Mucosa of descending colon (tissue), 3 donors: ENCODE measurements around the gene PCOLCE2. TPM values are rescaled to one million over a fixed set of nuclear protein-coding genes. Genes with fewer than 3 reads are reported as not detected.

Experiments
- ATAC-seq: fragments of 200-7000 bp; cut with Tn5 transposase; one replicate; pipeline ENCODE4 v1.9.1; 2020; ENCODE audit warnings: mild to moderate bottlenecking, moderate library complexity
- DNase-seq, 3 donors: peaks; one replicate each; pipeline ENCODE4 v3.0.0-alpha.2; 2020
- H3K36me3 ChIP-seq: fragments of 200-600 bp; one replicate; pipeline ENCODE4 v1.8.0; 2021; ENCODE audit warnings: low read depth, mild to moderate bottlenecking
- H3K4me1 ChIP-seq: fragments of 200-600 bp; one replicate; pipeline ENCODE4 v1.8.0; 2021; ENCODE audit warnings: low read depth, mild to moderate bottlenecking
- H3K4me3 ChIP-seq: fragments of 200-600 bp; one replicate; pipeline ENCODE4 v1.8.0; 2021; ENCODE audit warnings: mild to moderate bottlenecking
- H3K9me3 ChIP-seq: fragments of 200-600 bp; one replicate; pipeline ENCODE4 v1.8.0; 2021; ENCODE audit warnings: mild to moderate bottlenecking
- intact Hi-C, 2 donors: fragments of 100-400 bp; cut with DNase I in 1 of 2; cut with micrococcal nuclease in 1 of 2; formaldehyde crosslinking; loops; one replicate each; pipeline versions ENCODE4 v1.11.0 to v1.11.1; 2022; cut with DNase I, micrococcal nuclease
- total RNA-seq, 3 donors: library from RNA; stranded (reverse); fragmentation: NEBNext Ultra II Directional in 2 of 3; extraction: Animal tissue kit (Norgen Biotek cat#: 25700) in 2 of 3; gene quantifications; one replicate each; pipeline versions ENCODE4 v1.2.1 to v1.2.4, GENCODE V29; 2021 to 2023
- TF ChIP-seq, protein P1 (sequence below): fragments of 200-600 bp; IDR thresholded peaks from one replicate; pipeline ENCODE4 v1.8.0; 2022; ENCODE audit warnings: antibody characterized with exemption, mild to moderate bottlenecking
- donor health status: DM: no; HTN: no; CAD: no; lungs with moderate emphysema.
- donor health status: DM: no; HTN: no; CAD: no.
- donor health status: DM: no; HTN: yes; CAD: no.

PCOLCE2 gene
- total RNA-seq, 3 donors from 2014 or later, result 1.5 to 8.4 (median 2.3) TPM

DNA sequence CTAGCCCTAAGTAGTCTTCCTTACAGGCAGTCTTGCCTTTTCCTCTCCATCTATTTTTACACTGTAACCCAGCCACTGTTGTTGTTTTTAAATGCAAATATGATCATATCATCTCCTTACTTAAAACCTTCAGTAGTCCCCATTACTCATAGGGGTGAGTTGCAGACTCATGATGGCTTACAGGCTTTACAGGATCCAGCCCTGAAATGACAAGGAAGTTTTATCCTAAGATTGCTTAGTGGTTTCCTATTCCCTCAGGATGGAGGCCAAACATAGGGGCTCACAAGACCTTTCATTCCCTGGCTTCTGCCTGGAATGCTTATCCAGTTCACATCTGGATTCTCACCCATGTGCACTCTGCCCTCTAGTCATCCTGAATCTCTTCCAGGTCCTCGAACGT is 27.7 kb upstream of the PCOLCE2 start:
- Histone ChIP-seq H3K4me3 (no peak overlapping the region), H3K9me3 (no peaks in the 10 kb centered on the region), H3K4me1 (no peaks in the 10 kb centered on the region), H3K36me3 (no peaks in the 10 kb centered on the region)
- ATAC-seq (no peak), DNase-seq (no peak)
- intact Hi-C loops, result no loop called here
- TF ChIP-seq, protein P1, sequence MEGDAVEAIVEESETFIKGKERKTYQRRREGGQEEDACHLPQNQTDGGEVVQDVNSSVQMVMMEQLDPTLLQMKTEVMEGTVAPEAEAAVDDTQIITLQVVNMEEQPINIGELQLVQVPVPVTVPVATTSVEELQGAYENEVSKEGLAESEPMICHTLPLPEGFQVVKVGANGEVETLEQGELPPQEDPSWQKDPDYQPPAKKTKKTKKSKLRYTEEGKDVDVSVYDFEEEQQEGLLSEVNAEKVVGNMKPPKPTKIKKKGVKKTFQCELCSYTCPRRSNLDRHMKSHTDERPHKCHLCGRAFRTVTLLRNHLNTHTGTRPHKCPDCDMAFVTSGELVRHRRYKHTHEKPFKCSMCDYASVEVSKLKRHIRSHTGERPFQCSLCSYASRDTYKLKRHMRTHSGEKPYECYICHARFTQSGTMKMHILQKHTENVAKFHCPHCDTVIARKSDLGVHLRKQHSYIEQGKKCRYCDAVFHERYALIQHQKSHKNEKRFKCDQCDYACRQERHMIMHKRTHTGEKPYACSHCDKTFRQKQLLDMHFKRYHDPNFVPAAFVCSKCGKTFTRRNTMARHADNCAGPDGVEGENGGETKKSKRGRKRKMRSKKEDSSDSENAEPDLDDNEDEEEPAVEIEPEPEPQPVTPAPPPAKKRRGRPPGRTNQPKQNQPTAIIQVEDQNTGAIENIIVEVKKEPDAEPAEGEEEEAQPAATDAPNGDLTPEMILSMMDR, result no peak

DNA sequence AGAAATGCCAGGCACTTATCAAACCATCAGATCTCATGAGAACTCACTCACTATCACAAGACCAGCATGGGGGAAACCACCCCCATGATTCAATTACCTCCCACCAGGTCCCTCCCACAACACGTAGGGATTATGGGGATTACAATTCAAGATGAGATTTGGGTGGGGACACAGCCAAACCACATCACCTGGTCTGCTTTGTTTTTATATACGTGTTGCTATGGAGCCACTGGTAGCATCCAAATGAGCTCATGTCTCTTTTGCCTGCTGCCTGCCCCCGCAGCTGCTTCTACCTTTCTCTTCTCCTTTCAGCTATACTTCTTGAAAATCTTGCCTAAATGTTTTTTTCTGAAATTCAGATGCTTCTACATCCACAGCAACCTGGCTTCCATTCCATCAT is 26.8 kb upstream of the PCOLCE2 start:
- no peak for ATAC-seq
- Histone ChIP-seq H3K4me3 (no peak overlapping the region), H3K36me3 (no peaks in the 10 kb centered on the region), H3K9me3 (no peaks in the 10 kb centered on the region), H3K4me1 (no peaks in the 10 kb centered on the region)
- TF ChIP-seq, protein P1, result no peak
- no peak for DNase-seq
- intact Hi-C loops, result no loop called here

DNA sequence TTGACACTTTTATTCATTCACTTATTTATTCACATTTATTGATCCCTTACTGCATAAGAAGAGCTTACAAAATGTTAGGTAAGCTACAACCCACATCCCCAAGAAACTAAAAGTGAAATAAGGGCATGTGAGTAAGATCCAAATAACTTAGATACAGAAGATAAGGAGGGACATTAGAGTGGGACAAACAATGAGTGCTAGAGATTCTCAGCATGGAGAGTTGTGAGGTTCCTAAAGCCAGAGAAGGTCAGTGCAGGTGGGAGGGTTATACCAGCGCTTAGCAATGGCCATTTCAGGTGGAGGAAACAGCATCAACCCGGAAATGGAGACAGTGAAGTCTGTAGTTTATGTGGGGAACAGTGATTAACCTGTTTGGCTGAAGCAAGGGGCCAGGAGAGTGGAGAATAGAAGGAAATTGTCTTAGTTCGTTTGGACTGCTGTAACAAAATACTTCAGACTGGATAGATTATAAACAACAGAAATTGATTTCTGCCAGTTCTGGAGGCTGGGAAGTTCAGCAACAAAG is 25.5 kb upstream of the PCOLCE2 start:
- intact Hi-C loops, result no loop called here
- Histone ChIP-seq H3K4me1 (no peaks in the 10 kb centered on the region), H3K36me3 (no peaks in the 10 kb centered on the region), H3K9me3 (no peaks in the 10 kb centered on the region), H3K4me3 (no peak overlapping the region)
- TF ChIP-seq, protein P1, result no peak
- no peak for DNase-seq
- peak; percentile 53 for ATAC-seq

DNA sequence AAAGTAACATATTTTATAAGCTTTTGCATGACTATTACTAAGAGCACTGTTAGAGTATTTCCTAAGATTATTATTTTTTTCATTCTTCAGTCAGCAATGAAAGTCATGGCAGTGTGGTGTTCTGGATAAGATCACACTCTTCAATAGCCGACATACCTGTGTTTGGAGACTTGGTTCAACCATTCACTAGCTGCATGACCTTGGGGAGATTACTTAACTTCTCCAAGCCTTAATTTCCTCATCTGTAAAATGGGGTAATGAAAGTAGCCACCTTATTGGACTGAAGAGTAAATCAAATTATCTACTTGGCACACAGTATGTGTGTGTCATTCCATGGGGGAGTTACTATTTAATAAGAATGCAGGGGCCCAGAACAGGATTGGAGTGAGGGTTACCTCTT is 24.5 kb upstream of the PCOLCE2 start:
- TF ChIP-seq, protein P1, result no peak
- H3K4me3 ChIP-seq, result no peak overlapping the region
- no peaks in the 10 kb centered on the region for H3K9me3 ChIP-seq

DNA sequence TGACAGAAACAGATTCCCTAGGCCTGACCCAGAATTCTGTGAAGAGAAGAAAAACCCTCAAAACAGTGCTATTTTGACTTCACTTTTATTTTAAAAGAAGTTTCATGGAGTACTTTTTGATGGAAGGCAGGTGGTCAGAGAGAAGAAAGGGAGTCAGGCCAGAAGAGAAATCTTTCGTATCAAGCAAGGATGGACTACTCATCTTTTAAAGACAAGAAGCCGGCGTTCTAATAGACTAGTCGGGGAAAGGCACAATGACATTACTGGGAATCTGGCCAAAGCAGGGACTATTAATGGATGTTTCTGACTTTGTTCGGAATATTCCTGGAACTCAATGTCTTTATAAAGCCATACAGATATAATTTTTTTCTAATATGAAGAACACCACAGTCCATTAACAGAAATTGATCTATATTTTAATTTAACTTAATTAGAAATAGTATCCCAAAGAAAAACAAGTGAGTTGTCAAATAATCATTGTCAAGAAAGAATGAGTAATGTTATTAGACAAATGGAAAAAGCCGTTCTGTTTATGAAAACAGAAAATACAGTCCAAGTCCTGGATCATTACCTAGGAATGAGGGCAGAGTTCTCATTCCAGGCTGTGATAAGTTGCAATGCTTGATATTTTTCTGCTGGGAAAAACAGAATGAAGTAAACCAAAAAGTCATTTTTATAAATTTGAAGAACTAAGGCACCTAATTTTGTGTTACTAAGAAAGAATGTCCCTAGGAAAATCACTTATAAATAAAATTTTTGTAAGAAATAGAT is 23.7 kb upstream of the PCOLCE2 start:
- H3K4me3 ChIP-seq, result no peak overlapping the region
- H3K4me1 ChIP-seq, result no peaks in the 10 kb centered on the region
- DNase-seq, result no peak
- no peak for ATAC-seq
- no peaks in the 10 kb centered on the region for H3K9me3 ChIP-seq
- TF ChIP-seq, protein P1, result no peak
- intact Hi-C loops, result no loop called here
- H3K36me3 ChIP-seq, result no peaks in the 10 kb centered on the region

More for the DNA sequence above, 24.5 kb upstream of the PCOLCE2 start:
- intact Hi-C loops, result no loop called here
- H3K36me3 ChIP-seq, result no peaks in the 10 kb centered on the region
- no peak for DNase-seq
- ATAC-seq, result no peak
- no peaks in the 10 kb centered on the region for H3K4me1 ChIP-seq
